NCI-H1694 treated with DMSO at 0.1 percent for 48 hours (cell line): ENCODE results near the gene CIPC.

Source experiments
- DNase-seq: peaks from one replicate; lab custom pipeline; 2025; lab: John Stamatoyannopoulos, UW

Gene CIPC, protein sequence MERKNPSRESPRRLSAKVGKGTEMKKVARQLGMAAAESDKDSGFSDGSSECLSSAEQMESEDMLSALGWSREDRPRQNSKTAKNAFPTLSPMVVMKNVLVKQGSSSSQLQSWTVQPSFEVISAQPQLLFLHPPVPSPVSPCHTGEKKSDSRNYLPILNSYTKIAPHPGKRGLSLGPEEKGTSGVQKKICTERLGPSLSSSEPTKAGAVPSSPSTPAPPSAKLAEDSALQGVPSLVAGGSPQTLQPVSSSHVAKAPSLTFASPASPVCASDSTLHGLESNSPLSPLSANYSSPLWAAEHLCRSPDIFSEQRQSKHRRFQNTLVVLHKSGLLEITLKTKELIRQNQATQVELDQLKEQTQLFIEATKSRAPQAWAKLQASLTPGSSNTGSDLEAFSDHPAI

DNA sequence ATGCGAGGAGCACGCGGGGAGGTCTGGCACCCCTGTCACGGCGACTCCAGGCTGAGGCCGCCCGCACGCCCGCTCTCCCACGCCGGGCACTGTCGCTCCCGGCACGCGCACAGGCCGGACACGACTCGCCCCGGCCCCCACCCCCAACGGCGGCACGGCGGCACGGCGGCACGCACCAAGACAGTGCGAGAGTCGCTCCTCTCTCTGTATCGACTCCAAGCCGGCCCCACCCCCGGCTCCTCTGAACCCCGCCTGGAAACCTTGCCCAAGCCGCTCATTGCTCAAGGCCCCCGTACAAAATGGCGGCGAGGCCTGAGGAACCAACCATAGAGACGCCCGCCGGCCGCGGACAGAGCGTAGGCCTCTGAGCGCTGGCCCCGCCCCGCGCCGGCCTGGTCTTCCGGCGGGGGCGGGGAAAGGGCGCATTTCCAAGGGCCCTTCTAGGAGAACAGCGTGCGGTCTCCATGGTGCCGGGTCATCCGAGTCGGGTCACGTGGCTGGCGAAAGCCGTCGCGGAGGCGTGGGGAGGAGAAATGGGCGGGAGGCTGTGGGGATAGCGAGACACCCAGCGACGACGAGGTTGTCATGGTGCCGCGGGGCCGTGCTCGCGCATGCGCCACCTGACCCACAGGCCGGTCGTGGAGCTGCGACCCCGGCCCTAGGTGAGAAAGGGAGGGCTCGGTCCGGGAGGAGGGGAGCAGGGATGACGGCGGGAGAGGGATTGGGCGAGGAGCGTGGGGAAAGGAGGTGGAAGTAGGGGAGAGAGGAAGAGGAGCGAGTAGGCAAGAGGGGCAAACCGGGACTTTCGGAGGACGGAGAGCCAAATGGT is at the start of gene CIPC:
Gene CIPC, plus strand, starts transcription at position 559 of the 829 bp plus-strand sequence. CDS start 7,451 bp downstream, outside the sequence.
- peak; percentile 99 for DNase-seq

DNA sequence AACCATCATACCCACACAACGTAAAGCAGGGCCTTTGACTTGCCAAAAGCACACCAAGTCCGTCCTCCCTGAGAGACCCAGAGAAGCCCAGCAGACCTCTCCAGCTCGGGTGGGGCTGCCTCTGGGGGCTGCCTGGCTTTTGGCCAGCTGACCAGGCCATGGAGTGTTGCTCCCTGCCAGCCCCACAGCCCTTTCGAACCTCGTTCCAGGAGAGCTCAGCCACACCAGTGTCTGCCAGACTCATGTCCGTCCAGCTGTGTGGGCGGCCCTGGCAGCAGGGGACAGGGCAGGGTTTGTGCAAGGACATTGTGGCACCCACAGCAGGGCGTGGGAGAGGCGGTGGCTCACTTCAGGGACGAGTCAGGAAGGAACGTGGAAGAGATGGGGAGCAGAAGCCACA is 46.9 kb upstream of the CIPC start:
- DNase-seq = no peak

DNA sequence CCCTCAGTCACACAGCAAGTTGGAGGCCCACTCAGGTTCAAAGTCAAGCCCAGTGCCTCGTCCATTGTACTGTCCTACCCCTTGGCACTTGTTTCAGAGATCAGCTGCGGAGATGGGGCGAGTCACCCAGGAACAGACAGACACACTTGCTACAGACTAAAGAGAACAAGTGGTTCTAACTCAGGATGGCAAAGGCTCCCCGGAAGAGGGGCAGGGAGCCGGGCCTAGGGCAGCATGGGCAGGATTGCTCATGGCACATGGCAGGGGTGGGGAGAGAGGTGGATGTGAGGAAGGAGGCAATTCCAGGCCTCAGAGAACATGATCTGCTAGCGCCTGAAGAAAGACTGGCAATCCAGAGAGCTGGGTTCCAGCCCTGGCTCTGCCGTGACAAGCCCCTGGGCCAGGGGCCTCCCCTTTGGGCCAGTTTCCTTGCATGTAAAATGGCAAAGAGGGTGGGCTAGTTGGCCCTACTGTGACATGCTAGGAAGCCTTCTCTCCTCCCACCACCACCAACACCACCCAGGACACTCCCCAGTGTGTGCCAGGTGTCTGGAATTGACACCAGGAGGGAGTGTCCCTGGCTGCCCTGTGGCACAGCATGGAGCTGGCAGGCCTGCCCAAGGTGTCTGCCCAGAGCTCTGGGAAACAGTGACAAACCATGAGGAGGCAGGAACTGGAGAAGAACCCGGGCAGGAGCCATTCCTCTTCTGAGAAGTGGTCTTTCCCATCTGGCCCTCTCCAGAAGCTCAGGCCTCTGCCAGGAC is 45.6 kb upstream of the CIPC start:
- no peak for DNase-seq

DNA sequence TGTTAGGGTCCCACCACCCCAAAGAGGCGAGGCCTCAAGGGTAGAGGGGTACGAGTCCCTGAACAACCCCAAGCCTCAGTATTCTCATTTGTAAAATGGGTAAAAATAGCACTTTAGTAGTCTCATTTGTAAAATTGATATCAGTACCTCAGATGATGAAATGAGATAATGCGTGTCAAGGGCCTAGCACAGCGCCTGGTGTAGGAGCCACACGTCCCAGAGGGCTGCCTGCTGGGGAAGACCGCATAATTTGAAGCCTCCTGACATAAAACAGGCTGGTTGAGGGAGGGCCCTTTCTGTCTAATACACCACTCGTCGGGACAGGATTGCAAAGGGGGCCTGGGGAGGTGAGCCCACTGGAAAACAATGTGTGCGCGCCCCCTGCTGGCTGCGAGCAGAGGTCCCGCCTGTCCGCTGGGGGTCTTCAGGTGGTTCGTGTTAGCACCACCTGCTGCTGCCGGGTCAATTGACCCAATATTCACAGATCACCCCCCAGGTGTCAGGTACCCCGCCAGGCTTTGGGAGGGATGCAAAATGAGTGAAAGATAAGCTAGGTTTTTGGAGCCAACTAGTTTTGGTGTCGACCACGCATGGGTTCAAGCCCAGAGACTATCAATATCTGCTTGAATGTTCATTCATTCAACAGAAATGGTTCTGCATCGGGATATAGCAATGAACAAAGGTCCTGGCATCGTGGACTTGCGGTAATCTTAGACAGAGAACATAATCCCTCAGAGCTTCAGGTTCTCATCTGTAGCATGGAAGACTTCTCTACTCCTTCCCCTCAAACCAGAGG is 44.8 kb upstream of the CIPC start:
- DNase-seq = peak; percentile 97

DNA sequence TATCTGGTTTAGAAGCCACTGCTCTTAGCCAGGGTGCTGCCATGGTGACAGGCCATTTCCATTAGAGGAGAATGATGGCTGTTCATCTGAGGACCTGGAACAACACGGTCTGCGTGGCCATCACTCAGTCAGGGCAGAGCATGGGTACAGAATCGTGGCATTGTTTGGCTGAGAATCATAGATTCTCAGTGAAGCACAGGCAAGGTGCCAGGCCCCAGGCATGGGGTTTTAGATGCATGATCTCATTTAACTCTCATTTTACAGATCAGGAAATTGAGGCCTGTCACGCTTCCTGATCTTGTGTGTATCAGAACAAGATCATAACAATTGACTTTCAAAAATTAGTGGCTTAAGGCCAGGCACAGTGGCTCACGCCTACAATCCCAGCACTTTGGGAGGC is 42.8 kb upstream of the CIPC start:
- no peak for DNase-seq

DNA sequence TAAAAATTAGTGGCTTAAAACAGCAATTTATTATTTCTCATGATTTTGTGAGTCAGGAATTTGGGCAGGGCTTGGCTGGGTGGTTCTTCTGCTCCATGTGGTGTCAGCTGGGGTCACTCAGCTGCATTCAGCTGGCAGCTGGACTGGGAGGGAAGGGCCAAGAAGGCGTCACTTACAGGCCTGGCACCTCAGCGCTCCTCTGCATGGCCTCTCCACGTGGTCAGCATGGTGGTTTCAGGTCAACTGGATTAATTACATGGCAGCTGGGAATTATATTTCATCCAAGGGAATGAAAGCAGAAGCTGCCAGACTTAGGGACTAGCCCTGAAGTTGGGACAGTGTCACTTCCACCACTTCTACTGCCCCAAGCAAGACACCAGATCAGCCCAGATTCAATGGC is 42.1 kb upstream of the CIPC start:
- no peak for DNase-seq

DNA sequence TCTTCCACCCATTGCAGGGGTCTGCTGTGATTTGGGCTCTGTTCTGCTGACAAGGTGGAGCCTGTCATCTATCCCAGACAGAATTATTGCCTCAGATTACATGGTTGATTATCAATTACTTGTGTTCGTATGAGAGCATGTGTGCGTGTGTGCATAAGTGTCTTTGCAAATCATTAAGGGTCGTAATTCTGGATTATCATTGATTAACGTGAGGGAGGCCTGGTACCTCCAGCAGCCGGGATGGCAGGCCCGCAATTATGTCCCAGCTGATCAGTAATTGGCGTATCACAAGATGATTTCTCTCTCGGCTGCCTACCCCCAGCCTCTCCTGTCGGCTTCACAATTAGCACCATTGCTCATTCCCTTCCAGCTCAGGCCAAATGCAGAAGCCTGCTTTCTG is 39.9 kb upstream of the CIPC start:
- DNase-seq = no peak

DNA sequence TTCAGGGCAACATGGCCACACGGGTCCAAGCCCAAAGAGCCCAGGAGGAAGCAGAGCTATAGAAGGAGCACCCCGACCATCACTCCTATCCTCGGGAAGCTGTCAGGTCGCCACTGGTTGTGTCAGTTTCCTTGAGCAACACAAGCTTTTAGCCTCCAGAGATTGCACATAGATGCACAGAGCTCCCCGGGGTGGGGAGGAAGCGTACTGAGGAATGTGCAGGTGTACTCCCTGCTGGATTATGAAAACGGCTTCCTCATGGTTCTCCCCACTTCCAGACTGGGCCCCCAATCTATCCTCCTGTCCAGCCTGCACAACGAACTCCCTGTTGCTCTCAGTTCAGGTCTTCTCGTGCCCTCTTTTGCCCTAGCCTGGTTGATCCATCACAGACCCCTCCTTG is 39.3 kb upstream of the CIPC start:
- no peak for DNase-seq

DNA sequence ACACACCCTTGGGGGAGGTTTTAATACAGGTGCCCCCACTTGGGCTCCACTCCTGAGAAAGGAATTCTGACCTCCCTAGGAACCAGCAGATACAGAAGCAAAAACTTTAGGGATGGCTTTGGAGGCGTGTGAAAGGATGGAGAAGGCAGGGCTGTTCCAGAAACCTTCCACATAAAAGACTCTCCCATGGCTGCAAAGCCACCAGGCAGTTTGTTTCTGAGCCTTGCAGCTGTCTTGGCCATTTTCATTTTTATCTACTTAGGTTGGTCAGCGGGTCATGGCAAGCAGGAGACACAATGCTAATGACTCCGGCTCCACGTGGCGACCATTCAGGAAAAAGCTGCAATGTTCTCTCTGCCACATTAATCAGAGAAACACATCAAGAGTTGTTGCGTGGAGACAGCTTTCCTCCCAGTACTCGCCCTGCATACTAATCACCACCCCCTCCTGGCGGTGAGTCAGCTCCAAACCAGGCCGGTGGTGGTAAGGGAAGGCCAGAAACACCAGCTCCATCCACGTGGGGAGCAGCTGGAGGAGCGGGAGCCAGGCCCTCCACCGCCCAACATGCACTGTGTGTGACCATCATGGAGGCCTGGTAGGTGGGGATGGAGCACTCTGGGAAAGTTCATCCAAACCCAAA is 38.7 kb upstream of the CIPC start:
- DNase-seq = no peak

DNA sequence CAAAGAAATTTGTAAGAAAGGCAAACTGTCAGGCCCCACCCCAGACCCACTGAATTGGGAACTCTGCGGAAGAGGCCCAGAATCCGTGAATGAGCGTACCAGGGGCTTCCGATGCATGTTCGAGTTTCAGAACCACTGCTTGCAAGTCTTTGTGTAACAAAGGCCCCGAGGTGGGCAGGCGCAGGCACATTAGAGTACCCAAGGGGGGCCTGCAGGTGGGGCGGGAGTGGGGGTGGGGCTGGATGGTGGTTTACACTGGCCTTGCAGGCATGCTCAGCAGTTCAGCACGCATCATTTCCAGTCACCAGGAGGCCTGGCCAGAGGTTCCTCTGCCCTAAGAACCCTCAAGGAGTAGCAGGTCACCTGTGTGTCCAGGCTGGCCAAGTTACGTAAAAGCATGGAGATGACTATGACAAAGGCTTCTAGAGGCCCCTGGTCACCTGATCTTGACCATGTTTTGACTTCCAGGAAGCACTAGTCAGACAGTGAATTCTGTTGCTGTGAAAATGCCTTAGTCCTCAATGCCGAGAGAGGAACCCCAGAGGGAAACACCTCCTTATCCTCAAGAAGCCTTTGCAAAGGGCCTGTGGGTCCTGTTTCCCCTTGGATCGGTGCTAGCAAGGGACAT is 36.3 kb upstream of the CIPC start:
- no peak for DNase-seq

DNA sequence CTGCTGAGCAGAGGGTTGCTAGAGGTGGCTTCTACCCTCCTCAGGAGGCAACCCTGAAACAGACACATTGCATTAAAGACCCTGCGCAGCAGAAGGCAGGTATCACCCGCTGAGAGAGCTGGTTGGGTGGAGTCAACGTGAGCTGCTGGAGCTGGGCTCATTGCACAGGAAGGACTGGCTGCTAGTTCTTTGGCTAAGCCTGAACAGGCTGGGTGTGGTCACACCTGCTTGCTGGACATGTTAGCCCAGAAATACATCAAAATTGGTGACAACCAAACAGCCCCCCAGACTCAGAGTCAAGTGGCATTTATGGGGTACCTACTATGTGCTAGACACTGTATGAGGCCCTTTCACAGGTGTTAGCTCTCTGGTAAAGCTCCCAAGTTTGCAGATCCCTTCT is 35.8 kb upstream of the CIPC start:
- no peak for DNase-seq

DNA sequence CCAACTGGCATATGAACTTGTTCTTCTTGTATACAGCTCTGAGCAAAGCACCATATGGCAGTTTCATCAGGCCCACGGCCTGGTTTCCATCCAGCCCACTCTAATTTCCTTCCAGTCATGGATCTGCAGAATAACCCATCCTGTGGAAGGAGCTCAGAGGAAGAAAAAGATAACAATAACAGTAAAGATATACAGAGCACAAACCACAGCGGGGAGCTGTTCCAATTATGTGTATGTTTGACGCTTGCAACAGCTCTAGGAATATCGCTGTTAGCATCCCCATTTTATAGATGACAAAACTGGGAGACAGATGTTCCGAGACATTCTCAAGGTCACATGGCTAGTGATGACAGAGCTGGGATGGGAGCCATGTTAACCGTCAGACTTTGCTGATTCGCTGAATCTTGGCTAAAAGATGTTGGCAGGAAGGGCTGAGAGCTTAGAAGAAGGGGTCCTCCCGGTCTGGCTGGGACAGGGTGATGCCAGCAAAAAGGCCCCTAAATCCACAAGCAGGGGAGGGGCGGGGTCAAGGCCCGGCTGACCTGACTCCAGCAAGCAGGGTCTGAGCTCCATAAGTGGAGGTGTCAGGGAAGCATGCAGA is 34.4 kb upstream of the CIPC start:
- DNase-seq = peak; percentile 100

DNA sequence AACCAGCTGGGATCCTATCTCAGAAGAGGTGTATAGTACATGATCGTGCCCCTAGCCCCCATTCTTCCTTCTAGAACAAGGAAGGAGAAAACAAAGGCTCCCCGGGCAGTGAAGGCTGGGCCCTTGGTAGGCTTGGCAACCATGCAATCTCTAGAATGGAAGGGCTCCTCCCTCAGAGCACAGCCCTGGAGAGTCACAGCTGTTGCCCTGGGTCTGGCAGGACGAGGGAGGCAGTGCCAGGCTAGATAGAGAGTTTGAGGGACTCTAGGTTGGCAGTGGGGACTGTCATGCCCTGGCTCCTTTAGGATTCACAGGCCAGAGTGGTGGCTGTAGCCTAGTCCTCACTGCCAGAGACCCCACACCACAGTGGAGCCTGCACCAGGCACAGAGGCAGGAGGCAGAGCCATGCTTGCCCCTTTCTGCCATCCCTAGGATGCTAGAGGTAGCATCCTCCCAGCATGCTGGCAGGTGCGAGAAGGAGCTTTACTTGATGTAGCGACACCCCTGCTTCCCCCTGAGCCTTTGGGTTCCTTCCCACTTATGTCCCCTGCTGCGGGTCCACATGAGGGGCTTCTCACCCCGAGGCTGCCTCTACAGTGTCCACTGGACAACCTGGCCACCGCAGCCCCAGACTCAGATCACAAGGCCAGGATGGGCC is 33.4 kb upstream of the CIPC start:
- peak; percentile 88 for DNase-seq

DNA sequence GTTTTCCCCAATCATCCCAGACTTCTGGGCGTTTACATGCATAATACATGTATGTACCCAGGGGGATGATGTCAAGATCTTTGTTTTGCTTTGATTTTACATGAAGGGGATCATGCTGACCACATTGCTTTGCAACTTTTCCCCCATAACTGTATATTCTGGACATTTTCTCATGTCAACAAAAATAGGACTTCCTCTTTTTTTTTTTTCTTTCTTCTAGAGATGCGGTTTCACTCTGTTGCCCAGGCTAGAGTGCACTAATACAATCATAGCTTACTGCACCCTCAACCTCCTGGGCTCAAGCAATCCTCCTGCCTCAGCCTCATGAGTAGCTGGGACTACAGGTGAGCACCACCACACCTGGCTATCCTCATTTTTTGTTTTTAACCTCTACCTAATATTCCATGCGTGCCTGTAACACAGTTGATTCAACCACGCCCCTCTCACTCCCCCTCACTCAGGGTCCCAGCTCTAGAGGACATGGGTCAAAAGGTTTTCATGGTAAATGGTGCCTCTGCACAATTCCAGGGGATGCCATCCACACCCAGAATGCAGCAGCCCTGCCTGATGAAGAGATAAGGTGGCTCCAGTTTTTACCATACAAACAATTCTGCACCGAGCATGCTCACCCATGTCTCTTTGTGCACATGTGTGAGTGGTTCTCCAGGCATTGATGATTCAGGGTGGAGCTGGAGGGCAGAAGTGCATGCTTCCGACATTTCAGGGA is 32.0 kb upstream of the CIPC start:
- no peak for DNase-seq

DNA sequence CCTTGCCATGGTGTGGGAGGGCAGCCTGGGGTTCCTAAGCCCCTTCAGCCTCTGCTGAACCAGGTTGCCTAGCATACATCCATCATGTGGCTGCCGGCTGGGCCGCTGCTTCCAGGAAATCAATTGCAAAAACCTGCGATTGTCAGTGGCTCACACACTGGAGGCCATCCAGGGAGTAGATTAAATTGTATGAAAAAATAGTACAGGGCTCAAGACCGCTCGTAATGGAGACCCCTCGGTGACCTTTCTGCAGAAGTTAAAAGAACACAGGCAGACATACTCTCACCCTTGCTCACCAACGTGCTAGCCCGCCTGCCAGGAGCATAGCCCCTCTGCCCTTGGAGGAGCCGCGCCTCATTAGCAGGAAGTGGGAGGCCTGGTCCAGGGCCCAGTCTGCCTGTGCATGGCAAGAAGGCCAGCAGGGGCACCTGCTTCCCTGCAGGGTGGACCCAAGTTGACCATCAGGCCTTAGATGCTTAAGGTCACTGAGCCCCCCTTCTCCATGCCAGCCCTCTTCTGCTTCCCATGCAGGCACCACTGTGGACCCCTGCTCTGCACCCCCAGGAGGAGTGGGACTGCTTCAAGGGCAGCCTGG is 31.4 kb upstream of the CIPC start:
- DNase-seq = no peak

DNA sequence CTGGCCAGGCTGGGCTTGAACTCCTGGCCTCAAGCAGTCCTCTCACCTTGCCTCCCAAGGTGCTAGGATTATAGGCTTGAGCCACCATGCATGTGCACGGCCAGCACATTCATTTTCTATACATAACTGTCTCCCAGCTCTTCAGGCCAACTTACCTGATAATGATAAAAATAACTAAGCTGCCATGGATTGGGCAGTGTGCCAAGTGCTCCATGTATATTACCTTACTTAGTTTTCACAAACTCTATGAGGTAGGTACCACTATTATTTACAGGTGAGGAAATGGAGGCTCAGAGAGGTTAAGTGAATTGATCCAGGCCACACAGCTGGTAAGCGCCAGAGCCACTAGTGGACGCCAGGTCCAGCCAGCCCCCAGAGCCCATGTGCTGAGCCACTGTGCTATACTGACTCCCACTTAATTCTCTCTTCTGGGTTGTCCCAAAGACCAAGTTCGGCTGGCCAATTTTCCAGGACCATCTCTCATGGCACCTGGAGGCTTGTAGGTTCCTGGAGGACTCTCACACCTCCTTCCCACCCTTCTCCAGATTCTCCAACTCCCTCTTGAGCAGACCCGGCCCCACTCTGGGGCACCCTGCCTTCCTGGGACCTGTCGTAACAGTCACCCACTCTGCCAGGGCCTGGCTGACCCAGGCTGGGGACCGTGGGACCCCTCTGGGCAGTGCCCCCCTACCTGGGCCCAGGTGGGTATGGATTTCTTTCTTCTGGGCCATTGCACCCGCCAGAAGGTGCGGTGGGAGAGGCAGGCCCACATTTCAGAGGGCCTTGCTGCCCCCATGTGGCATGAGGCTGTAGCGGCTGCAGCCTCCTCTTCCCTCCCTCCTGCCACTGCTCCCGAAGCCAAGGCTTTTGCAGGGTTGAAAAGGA is 30.2 kb upstream of the CIPC start:
- DNase-seq = peak; percentile 89

DNA sequence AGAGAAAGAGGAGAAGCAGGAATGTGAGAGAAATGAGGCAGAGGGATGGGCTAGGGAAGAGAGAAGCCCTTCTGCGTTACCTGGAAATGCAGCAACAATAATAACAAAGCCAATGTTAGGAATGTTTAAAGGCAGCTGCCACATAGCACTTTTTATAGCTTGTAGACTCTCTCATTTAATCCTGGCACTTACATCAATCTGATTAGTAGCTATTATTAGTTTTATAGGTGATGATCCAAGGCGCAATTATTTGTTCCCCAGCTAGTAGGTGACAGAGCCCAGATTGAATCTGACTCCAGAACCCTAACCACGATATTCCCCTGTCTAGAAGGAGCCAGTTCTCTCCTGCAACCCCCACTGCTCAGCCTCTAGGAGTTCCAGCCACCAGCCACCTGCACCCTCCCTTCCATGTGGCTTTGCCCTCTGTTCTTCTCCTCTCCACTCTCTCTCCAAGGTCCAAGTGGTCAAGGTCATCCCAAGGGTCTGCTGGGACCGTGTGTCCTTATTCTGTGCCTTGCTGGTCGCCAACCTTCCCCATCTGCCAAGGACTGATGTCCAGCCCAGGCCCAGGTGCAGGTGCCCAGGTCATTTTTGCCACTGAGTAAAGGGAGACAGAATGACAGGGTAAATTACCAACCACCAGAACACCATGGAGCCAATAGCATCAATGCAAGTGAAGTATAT is 29.4 kb upstream of the CIPC start:
- no peak for DNase-seq
